ENCODE data around the gene CTSS. TPM values are rescaled to one million over a fixed set of nuclear protein-coding genes. Genes with fewer than 3 reads are reported as not detected.

Gene CTSS
- total and polyA plus RNA-seq, 11 donors: 3.9 to 306 (median 15.9) TPM

GRCh38 chr1:150763018-150763417, 2.6 kb downstream of the CTSS start:
- intact Hi-C loops (cut with DNase I): no loop called here
- TF ChIP-seq POLR2A (IDR thresholded peaks at IDR 0.05) (no peak), CTCF (IDR thresholded peaks at IDR 0.05) (no peak)
- peak overlapping the region in 1 of 12 donors; percentile 93 for H3K27ac ChIP-seq
- H3K4me3 ChIP-seq: peak overlapping the region in 1 of 12 donors; percentile 57
- ATAC-seq: no peak
- WGBS, 4 donors: 81 to 91% (median 84%) methylated on average over 3 of the region's 3 CpGs
- H3K4me1 ChIP-seq: peaks cover 0 to 53% (median 0%) of the 10 kb centered on the region in 12 donors
- peaks cover 0 to 28% (median 0%) of the 10 kb centered on the region in 9 donors for H3K36me3 ChIP-seq
- no peak for DNase-seq
- H3K9me3 ChIP-seq: peaks cover 0 to 3% (median 0%) of the 10 kb centered on the region in 12 donors
- no peaks in the 10 kb centered on the region for H3K27me3 ChIP-seq

GRCh38 chr1:150762552-150762951, 3.0 kb downstream of the CTSS start:
- 89 to 93% (median 90%) methylated on average over 2 of the region's 2 CpGs for WGBS, 4 donors
- Histone ChIP-seq H3K27me3 (no peaks in the 10 kb centered on the region), H3K27ac (peak overlapping the region in 1 of 12 donors; percentile 93), H3K9me3 (peaks cover 0 to 3% (median 0%) of the 10 kb centered on the region in 12 donors), H3K4me1 (peaks cover 0 to 53% (median 0%) of the 10 kb centered on the region in 12 donors), H3K4me3 (peak overlapping the region in 1 of 12 donors; percentile 57), H3K36me3 (peaks cover 0 to 33% (median 0%) of the 10 kb centered on the region in 9 donors)
- no peak for ATAC-seq
- intact Hi-C loops (cut with DNase I): no loop called here
- TF ChIP-seq POLR2A (IDR thresholded peaks at IDR 0.05) (no peak), CTCF (IDR thresholded peaks at IDR 0.05) (no peak)
- DNase-seq: no peak

DNA sequence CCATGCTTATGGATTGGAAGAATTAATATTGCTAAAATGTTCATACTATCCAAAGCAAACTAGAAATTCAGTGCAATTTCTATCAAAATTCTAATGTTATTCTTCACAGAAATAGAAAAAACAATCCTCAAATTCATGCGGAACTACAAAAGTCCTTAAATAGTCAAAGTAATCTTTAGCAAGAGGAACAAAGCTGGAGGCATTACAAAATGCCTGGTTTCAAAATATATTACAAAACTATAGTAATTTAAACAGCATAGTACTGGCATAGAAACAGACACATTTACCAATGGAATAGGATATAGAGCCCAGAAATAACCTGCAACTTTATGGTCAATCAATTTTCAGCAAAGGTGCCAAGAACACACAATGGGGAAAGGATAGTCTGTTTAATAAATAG, 3.8 kb downstream of the CTSS start:
- Histone ChIP-seq H3K36me3 (peaks cover 0 to 40% (median 0%) of the 10 kb centered on the region in 9 donors), H3K27me3 (no peaks in the 10 kb centered on the region), H3K4me1 (peaks cover 0 to 53% (median 0%) of the 10 kb centered on the region in 12 donors), H3K4me3 (peak overlapping the region in 1 of 12 donors; percentile 57), H3K27ac (peak overlapping the region in 1 of 12 donors; percentile 93), H3K9me3 (peaks cover 0 to 3% (median 0%) of the 10 kb centered on the region in 12 donors)
- ATAC-seq (no peak), DNase-seq (no peak)
- WGBS, 4 donors: 87 to 98% (median 93%) methylated on average over 1 of the region's 1 CpG
- intact Hi-C loops (cut with DNase I): no loop called here
- TF ChIP-seq POLR2A (IDR thresholded peaks at IDR 0.05) (no peak), CTCF (IDR thresholded peaks at IDR 0.05) (no peak)

DNA sequence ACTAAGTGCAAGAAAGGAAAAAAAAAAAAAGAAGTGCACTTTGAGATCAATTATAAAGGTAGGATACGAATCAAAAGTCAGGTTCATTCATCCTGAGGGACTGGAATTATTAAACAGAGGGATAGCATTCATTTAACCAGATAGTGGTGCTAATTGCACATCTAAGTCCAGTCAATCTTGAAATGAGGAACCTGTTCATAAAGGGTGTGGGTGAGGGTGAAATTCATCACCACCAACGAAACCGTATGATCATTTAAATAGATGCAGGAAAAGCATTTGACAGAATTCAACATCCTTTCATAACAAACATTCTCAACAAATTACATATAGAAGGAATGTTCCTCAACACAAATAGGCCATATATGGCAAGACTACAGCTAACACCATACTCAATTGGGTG, 5.6 kb downstream of the CTSS start:
- peak overlapping the region in 1 of 12 donors; percentile 40 for H3K27ac ChIP-seq
- intact Hi-C loops (cut with DNase I): no loop called here
- WGBS, 4 donors: 81 to 94% (median 84%) methylated on average over 3 of the region's 3 CpGs
- no peak for TF ChIP-seq POLR2A (IDR thresholded peaks at IDR 0.05)
- TF ChIP-seq CTCF (IDR thresholded peaks at IDR 0.05): no peak
- ATAC-seq: no peak
- H3K27me3 ChIP-seq: no peaks in the 10 kb centered on the region
- peaks cover 0 to 58% (median 0%) of the 10 kb centered on the region in 9 donors for H3K36me3 ChIP-seq
- no peak for DNase-seq
- peaks cover 0 to 3% (median 0%) of the 10 kb centered on the region in 12 donors for H3K9me3 ChIP-seq
- H3K4me1 ChIP-seq: peaks cover 0 to 45% (median 0%) of the 10 kb centered on the region in 12 donors
- no peak overlapping the region for H3K4me3 ChIP-seq
